LNCAP (cell line): ENCODE measurements around the gene RCSD1.

Experiments
- TF ChIP-seq, protein P1 (sequence below): fragments of 450-650 bp; IDR thresholded peaks from 2 replicates; pipeline ENCODE4 v1.5.1; 2017; ENCODE audit warnings: mild to moderate bottlenecking

The RCSD1 gene

DNA sequence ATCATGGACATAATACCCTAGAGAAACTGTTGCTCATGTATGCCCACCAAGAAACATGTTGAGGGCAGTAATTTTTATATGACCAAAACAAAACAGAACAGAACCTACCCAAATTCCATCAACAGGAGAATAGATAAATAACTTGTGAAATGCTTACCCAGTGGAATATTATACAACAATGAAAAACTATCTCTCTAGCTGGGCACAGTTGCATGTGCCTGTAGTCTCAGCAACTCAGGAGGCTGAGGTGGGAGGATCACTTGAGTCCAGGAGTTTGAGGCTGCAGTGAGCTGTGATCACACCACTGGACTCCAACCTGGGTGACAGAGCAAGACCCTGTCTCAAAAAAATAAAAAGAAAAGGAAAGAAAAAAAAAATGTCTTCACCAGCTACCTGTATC, 37.6 kb upstream of the RCSD1 start:
- TF ChIP-seq, protein P1, sequence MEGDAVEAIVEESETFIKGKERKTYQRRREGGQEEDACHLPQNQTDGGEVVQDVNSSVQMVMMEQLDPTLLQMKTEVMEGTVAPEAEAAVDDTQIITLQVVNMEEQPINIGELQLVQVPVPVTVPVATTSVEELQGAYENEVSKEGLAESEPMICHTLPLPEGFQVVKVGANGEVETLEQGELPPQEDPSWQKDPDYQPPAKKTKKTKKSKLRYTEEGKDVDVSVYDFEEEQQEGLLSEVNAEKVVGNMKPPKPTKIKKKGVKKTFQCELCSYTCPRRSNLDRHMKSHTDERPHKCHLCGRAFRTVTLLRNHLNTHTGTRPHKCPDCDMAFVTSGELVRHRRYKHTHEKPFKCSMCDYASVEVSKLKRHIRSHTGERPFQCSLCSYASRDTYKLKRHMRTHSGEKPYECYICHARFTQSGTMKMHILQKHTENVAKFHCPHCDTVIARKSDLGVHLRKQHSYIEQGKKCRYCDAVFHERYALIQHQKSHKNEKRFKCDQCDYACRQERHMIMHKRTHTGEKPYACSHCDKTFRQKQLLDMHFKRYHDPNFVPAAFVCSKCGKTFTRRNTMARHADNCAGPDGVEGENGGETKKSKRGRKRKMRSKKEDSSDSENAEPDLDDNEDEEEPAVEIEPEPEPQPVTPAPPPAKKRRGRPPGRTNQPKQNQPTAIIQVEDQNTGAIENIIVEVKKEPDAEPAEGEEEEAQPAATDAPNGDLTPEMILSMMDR = no peak

DNA sequence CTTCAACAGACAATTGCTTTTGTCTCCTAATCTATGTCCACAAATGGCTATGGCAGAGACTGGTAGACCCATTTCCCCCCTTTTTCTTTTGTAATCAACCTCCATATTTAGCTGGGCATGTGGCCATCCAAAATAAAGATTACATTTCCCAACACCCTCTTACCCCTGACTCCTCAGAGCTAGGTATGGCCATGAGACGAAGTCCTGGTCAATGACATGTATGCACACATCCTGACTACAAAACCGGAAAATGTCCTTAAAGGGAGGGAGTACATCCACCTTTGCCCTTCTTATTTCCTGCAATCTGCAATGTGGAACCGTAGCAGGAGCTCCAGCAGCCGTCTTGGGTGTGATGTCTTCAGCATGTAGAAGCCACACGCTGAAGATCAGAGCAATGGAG, 36.2 kb upstream of the RCSD1 start:
- TF ChIP-seq, protein P1 = no peak

DNA sequence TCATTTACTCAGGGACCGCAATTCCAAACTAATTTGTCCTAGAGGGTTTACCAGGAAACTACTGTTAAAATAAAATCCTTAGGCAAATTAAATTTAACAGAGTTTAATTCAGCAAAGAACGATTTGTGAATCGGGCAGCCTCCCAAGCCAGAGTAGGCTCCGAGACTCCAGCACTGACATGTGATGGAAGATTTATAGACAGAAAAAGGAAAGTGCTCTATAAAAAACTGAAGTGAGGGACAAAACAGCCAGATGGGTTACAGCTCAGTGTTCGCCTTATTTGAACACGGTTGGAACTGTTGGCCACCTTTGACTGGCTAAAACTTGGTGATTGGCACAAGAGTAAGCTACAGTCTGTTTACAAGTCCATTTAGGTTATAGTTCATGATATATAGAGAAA, 35.2 kb upstream of the RCSD1 start:
- TF ChIP-seq, protein P1 = no peak

DNA sequence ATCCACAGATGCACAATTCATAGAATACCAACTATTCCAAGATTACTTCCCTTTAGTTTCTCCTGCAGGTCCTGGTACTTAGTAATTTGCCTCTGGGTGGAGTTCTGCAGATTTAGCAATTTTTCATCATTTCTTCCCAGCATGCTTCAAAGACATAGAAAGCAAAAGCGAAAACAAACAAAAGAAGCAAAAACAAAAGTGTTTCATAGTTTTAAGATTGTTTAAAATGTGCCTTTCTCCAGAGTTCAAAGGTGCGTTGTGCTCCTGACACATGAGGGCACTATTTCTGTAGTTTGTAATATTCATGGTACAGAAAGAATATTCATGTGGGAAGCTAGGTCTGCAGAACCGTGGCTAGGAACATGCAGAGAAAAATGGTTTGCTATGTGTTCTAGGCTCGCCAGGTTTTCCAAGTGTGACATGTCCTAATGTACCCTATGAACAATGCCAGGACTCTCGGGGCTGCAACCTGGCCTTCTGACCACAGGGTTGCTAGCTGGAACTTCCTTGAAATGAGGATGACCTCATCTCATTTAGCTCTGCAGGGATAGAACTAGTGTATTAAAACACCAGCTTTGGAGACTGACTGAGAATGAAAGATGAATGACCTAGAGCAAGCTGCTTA, 30.0 kb upstream of the RCSD1 start:
- TF ChIP-seq, protein P1 = peak; percentile 88

DNA sequence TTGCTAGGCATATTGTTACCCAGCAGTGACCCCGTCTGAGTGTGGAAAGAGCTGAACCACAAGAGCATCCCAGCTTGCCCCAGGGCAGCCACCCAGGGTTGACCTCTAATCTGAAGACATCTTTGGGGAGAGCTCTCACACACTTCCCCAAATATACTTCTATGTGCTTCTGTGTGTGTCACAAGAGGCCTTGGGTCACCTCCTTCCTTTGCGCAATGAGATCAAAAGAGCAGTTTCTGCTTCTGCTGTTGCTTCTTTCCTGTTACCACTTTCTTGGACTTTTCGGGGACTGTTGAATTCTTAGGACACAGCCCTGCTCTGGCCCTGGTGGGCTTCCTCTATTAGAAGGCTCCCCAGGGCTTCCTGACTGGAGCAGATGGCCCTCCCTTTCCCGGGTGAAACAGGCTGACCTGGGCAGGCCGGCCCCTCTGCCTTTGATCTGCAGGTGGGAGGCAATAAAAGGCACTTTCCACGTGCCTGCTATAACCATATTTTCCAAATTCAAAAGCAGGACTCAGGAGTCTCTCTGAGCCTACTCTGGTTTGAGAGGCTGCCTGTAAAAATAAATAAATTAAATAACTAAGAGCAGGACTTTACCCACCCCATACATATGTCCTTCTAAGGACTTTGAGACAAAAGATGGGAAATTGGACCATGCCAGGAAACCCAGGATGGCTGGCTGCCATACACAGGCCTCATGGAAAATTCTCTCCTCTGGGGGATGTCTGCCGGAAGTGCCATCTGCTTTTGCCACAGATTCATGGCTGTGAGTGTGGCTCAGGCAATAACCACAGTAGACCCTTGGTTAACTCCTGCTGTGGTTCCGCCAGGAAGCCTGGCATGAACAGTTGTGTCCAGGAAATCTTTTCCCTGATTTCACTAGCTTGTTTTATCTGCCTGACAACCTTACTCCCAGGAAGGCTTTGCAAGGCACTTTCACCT, 28.3 kb upstream of the RCSD1 start:
- TF ChIP-seq, protein P1 = no peak

DNA sequence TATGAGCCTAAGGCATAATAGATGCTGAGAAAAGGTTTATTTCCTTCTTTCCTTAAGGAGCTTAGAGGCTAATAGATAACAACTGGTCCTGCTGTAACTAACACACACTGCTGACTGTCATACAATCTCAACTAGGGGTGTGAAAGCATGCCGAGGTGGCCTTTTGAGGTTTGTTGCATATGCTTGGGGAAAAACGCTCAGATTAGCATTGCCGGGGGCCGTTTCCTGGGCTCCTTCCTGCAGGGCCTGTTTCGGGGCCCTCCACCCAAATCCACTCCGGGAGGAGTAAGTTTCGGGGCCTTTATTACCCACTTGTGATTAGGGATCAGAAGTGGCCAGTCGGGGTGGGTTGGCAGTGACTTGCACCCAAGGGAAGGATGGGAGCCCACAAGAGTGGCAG, 27.2 kb upstream of the RCSD1 start:
- TF ChIP-seq, protein P1 = no peak

DNA sequence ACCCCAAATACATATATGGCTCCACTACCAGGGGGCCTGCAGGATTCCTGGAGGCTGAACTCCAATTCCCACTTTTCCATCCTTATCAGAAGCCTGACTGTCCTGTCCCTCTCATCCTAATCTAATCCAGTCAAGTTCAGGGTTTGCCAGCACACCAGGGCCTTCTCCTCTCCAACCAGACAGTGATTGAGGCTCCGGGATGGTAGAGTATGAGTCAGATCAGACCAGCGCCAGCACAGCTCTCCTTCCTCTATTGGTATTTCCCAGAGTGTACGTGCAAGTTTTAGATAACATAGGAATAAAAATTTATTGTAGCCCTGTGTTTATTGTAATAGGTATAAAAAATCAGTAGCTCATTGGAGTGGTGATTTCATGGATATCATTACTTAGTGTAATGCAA, 24.5 kb upstream of the RCSD1 start:
- TF ChIP-seq, protein P1 = no peak
